Fibroblast of peridontal ligament (primary cell): ENCODE measurements around the gene RANBP3.
"Not testable (repeated sequence)": the region's sequence is repeated elsewhere in the genome, so short reads cannot be mapped to it uniquely, and the experiment has no call there.

Experiments
- DNase-seq: peaks from one replicate; pipeline ENCODE4 v3.0.0-alpha.2; 2010; ENCODE audit errors: extremely low read depth

Gene RANBP3

GRCh38 chr19:5977785-5978605, at the start of gene RANBP3:
Gene RANBP3 (minus strand): TSS chr19:5978140. CDS start chr19:5978082, 58 bp downstream.
- peak; percentile 99 for DNase-seq

- no peak for DNase-seq
These were observed 48.7 kb upstream of the RANBP3 start for GRCh38 chr19:6026390-6027227.

- DNase-seq: not testable (repeated sequence)
These were observed 46.8 kb upstream of the RANBP3 start for GRCh38 chr19:6024756-6025155.

- no peak for DNase-seq
These were observed 46.0 kb upstream of the RANBP3 start for GRCh38 chr19:6023936-6024335.

GRCh38 chr19:6023085-6023682, 45.2 kb upstream of the RANBP3 start:
- peak; percentile 51 for DNase-seq

- no peak for DNase-seq
These were observed 44.7 kb upstream of the RANBP3 start for GRCh38 chr19:6022570-6023064.

- DNase-seq: peak; percentile 68
These were observed 44.1 kb upstream of the RANBP3 start for GRCh38 chr19:6021878-6022569.

GRCh38 chr19:6020972-6021805, 43.2 kb upstream of the RANBP3 start:
- no peak for DNase-seq

- no peak for DNase-seq
These were observed 42.4 kb upstream of the RANBP3 start for GRCh38 chr19:6020166-6020882.

GRCh38 chr19:6018786-6019185, 40.8 kb upstream of the RANBP3 start:
- no peak for DNase-seq

GRCh38 chr19:6017576-6017975, 39.6 kb upstream of the RANBP3 start:
- no peak for DNase-seq

GRCh38 chr19:6015841-6016545, 38.1 kb upstream of the RANBP3 start:
- DNase-seq: no peak

GRCh38 chr19:6014551-6015135, 36.7 kb upstream of the RANBP3 start:
- no peak for DNase-seq

- DNase-seq: no peak
These were observed 34.7 kb upstream of the RANBP3 start for GRCh38 chr19:6012426-6013170.

GRCh38 chr19:6011794-6012193, 33.9 kb upstream of the RANBP3 start:
- DNase-seq: no peak

- DNase-seq: no peak
These were observed 33.3 kb upstream of the RANBP3 start for GRCh38 chr19:6011206-6011605.

GRCh38 chr19:6010107-6010506, 32.2 kb upstream of the RANBP3 start:
- no peak for DNase-seq

- no peak for DNase-seq
These were observed 29.9 kb upstream of the RANBP3 start for GRCh38 chr19:6007866-6008265.
